Measurements from ENCODE around the gene UBE4B. TPM values are rescaled to one million over a fixed set of nuclear protein-coding genes. Genes with fewer than 3 reads are reported as not detected.

Gene UBE4B
- total and polyA plus RNA-seq, 2 of the 4 experiments (the other 2 are of a cell fraction), result 26.5 to 39.3 TPM

DNA sequence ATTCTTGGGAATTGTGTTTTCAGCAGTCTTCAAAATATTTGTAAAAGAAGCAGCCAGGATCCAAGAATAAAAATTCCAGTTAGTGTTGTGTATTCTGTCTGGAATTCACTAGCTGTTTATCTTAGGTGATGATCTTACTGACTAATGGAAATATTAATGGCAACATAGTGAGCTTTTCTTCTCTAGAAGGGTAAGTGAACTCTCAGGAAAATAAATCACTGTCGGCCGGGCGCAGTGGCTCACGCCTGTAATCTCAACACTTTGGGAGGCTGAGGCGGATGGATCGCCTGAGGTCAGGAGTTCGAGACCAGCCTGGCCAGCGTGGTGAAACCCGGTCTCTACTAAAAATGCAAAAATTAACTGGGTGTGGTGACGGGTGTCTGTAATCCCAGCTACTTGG, 90.2 kb downstream of the UBE4B start:
- DNase-seq (peak; percentile 85), ATAC-seq (ENCODE audit: low read depth) (peak; percentile 93)
- TF ChIP-seq FOS (IDR thresholded peaks at IDR 0.05; ENCODE audit: low read depth, low read length), result peak; percentile 41; the same call in 1 of the 2 replicates
- TF ChIP-seq NFE2L2 (IDR thresholded peaks at IDR 0.05; ENCODE audit: low read depth, low read length), result no peak
- TF ChIP-seq CEBPB (IDR thresholded peaks at IDR 0.05; ENCODE audit: low read depth, low read length), result no peak
- no peak for TF ChIP-seq CHD1 (IDR thresholded peaks at IDR 0.05; ENCODE audit: low read depth, low read length)
- TF ChIP-seq BHLHE40 (IDR thresholded peaks at IDR 0.05; ENCODE audit: low read depth, low read length), result peak; percentile 79
- H3K18ac ChIP-seq (ENCODE audit: low read depth, low read length), result no peak overlapping the region
- no peak overlapping the region for H2BK120ac ChIP-seq (ENCODE audit: low read depth, low read length)
- H4K8ac ChIP-seq (ENCODE audit: low read depth in 2 of 2, low read length in 2 of 2), result 0 out of 4 replicates have a peak overlapping the region, but pooled peaks of 1 of the 2 experiments have one; percentile 7
- H3K23ac ChIP-seq (ENCODE audit: low read depth, low read length), result no peak overlapping the region
- H2AK5ac ChIP-seq (ENCODE audit: low read depth, low read length), result no peak overlapping the region
- H3K9me3 ChIP-seq (ENCODE audit: control insufficient read depth, insufficient read depth, low read length), result no peaks in the 10 kb centered on the region
- no TSS peak for BruUV-seq (replicated peaks)
- no peak overlapping the region for H3K4me2 ChIP-seq (ENCODE audit: low read depth, low read length)
- in situ Hi-C loops (cut with MboI; ENCODE audit: low sequenced_read_pairs), result no loop called here
- CTCF ChIA-PET, result interaction anchor here (0.9 kb wide), 1 partner anchor 34 kb away, joined by 3 read pairs; no protein-coding TSS in a partner anchor
- POLR2A ChIA-PET (ENCODE audit: unreplicated experiment), result no interaction called here
- H3K4me3 ChIP-seq (ENCODE audit: insufficient read depth, low read depth, low read length), result no peak overlapping the region
- H3K27me3 ChIP-seq (ENCODE audit: control insufficient read depth, insufficient read depth, low read length), result no peaks in the 10 kb centered on the region
- H4K5ac ChIP-seq (ENCODE audit: low read depth, low read length), result no peak overlapping the region
- H3K9me1 ChIP-seq (ENCODE audit: insufficient read depth, low read length), result no peaks in the 10 kb centered on the region; the same call in none of the 2 replicates
- dilution Hi-C loops (cut with HindIII; ENCODE audit: low sequenced_read_pairs, unreplicated experiment), result no loop called here
- H3K79me1 ChIP-seq (ENCODE audit: low read depth in 1 of 2, low read length in 2 of 2), result peaks cover 0 to 4% of the 10 kb centered on the region in 2 experiments; a peak in 1 of 4 replicates
- no peak overlapping the region for H3K9ac ChIP-seq (ENCODE audit: low read depth, low read length)
- no peak overlapping the region for H4K91ac ChIP-seq (ENCODE audit: insufficient read depth, low read depth, low read length)
- no peak overlapping the region for H3K56ac ChIP-seq (ENCODE audit: extremely low read depth, insufficient read depth, low read length)
- intact Hi-C loops (cut with micrococcal nuclease), result no loop called here
- H3K14ac ChIP-seq (replicated peaks; ENCODE audit: low read depth, low read length), result no peak overlapping the region
- no peak overlapping the region for H3K4ac ChIP-seq (ENCODE audit: low read depth, low read length)
- H2BK20ac ChIP-seq (ENCODE audit: low read depth, low read length), result no peak overlapping the region
- no peak overlapping the region for H2AK9ac ChIP-seq (replicated peaks; ENCODE audit: low read depth, low read length, poor library complexity)
- H4K20me1 ChIP-seq (ENCODE audit: insufficient read depth, low read length), result peaks cover 9% of the 10 kb centered on the region
- H2BK15ac ChIP-seq (ENCODE audit: low read depth, low read length), result no peak overlapping the region
- 0% methylated on average over 1 of the region's 10 CpGs; no CpG with 5 or more reads in 1 of the 2 experiments for WGBS, 2 experiments (ENCODE audit: extremely low coverage in 2 of 2, insufficient read length in 1 of 2)
- peaks cover 14% of the 10 kb centered on the region for H3K36me3 ChIP-seq (ENCODE audit: control insufficient read depth, insufficient read depth, low read length)
- H3K27ac ChIP-seq (ENCODE audit: insufficient read depth, low read length), result no peak overlapping the region
- peak overlapping the region; percentile 34 for H2BK5ac ChIP-seq (ENCODE audit: low read depth, low read length, poor library complexity, severe bottlenecking)
- H2AFZ ChIP-seq (replicated peaks; ENCODE audit: low read length, poor library complexity), result no peak overlapping the region
- H3K4me1 ChIP-seq (ENCODE audit: control insufficient read depth, insufficient read depth, low read length), result no peaks in the 10 kb centered on the region; the same call in 1 of the 2 replicates
